ENCODE measurements around the gene CNTRL. TPM values are rescaled to one million over a fixed set of nuclear protein-coding genes. Genes with fewer than 3 reads are reported as not detected.

CNTRL gene
- polyA plus RNA-seq, 1 experiment, result 3.6 TPM

Small RNAs within 50 kb of the gene (small RNA-seq; reads per million reads assigned to genes)
- not detected for gene RN7SL181P (ENCODE audit: insufficient read length, low read depth, low replicate concordance)

Other genes with a start within 250 kb of the CNTRL start
- gene PSMD5, start 232.0 kb upstream of the CNTRL start, polyA plus RNA-seq (2011; rRNA removed), result 22.0 and 37.7 TPM in 2 replicates
- 32.8 and 61.7 TPM in 2 replicates for gene PHF19, start 197.8 kb upstream of the CNTRL start, polyA plus RNA-seq (2011; rRNA removed)
- 2.2 and 3.3 TPM in 2 replicates for gene TRAF1, start 148.2 kb upstream of the CNTRL start, polyA plus RNA-seq (2011; rRNA removed)
- 1.4 and 2.7 TPM in 2 replicates for gene C5, start 24.7 kb upstream of the CNTRL start, polyA plus RNA-seq (2011; rRNA removed)
- gene RAB14, start 126.9 kb downstream of the CNTRL start, polyA plus RNA-seq (2011; rRNA removed), result 18.3 and 20.0 TPM in 2 replicates
- gene GSN, start 193.2 kb downstream of the CNTRL start, polyA plus RNA-seq (2011; rRNA removed), result 493 and 765 TPM in 2 replicates

Data from BJ (cell line).